HEK293T (cell line): ENCODE results near the gene CCDC183.

Source experiments
- BHLHE40 ChIP-seq: fragments of 450-650 bp; IDR thresholded peaks from 2 replicates; pipeline ENCODE4 v1.6.1; 2016; ENCODE audit warnings: mild to moderate bottlenecking, moderate library complexity, borderline replicate concordance
- CTBP1 ChIP-seq: fragments of 450-650 bp; IDR thresholded peaks from 2 replicates; pipeline ENCODE4 v1.6.1; 2016; ENCODE audit warnings: borderline replicate concordance
- ELF4 ChIP-seq: fragments of 450-650 bp; IDR thresholded peaks from 2 replicates; pipeline ENCODE4 v1.6.1; 2017; ENCODE audit warnings: antibody characterized with exemption
- FOXK2 ChIP-seq: fragments of 450-650 bp; IDR thresholded peaks from 2 replicates; pipeline ENCODE4 v1.6.1; 2016; ENCODE audit warnings: mild to moderate bottlenecking
- HDGF ChIP-seq: fragments of 450-650 bp; IDR thresholded peaks from 2 replicates; pipeline ENCODE4 v1.6.1; 2017; ENCODE audit warnings: antibody characterized with exemption, borderline replicate concordance
- LEF1 ChIP-seq: fragments of 450-650 bp; IDR thresholded peaks from 2 replicates; pipeline ENCODE4 v1.6.1; 2017; ENCODE audit warnings: mild to moderate bottlenecking, borderline replicate concordance
- SP1 ChIP-seq: fragments of 450-650 bp; IDR thresholded peaks from 2 replicates; pipeline ENCODE4 v1.6.1; 2017
- SUZ12 ChIP-seq: fragments of 450-650 bp; IDR thresholded peaks from 2 replicates; pipeline ENCODE4 v1.6.1; 2016; ENCODE audit warnings: mild to moderate bottlenecking
- TF ChIP-seq, protein P1 (sequence below): fragments of 450-650 bp; IDR thresholded peaks from 2 replicates; pipeline ENCODE4 v1.6.1; 2016

DNA sequence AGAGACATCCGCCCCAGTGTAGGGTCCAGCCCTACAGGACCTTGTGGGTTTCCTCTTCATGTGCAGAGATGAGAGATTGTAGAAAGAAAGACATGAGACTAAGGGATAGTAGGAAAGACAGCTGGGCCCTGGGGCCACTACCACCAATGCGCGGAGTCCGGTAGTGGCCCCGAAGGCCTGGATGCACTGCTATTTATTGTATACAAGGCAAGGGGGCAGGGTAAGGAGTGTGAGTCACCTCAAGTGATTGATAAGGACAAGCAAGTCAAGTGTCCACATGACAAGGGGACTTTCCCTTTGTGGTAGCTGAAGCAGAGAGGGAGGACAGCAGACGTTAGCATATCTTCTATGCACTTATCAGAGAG lies 11.2 kb upstream of the CCDC183 start:
- TF ChIP-seq FOXK2 = no peak
- no peak for TF ChIP-seq ELF4
- no peak for TF ChIP-seq CTBP1
- no peak for TF ChIP-seq SP1
- no peak for TF ChIP-seq LEF1
- TF ChIP-seq HDGF = no peak
- TF ChIP-seq, protein P1, sequence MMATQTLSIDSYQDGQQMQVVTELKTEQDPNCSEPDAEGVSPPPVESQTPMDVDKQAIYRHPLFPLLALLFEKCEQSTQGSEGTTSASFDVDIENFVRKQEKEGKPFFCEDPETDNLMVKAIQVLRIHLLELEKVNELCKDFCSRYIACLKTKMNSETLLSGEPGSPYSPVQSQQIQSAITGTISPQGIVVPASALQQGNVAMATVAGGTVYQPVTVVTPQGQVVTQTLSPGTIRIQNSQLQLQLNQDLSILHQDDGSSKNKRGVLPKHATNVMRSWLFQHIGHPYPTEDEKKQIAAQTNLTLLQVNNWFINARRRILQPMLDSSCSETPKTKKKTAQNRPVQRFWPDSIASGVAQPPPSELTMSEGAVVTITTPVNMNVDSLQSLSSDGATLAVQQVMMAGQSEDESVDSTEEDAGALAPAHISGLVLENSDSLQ = no peak
- TF ChIP-seq BHLHE40 = no peak
- TF ChIP-seq SUZ12 = no peak
